GM12873 (cell line): ENCODE measurements around the gene HDAC8.

Source experiments
- CTCF ChIP-seq: IDR thresholded peaks from 2 replicates; pipeline ENCODE4 v1.5.1; 2012; ENCODE audit warnings: low read depth, mild to moderate bottlenecking, moderate library complexity, low read length, control low read depth; ENCODE audit not compliant: insufficient read depth; ENCODE audit errors: missing control alignments

The HDAC8 gene

GRCh38 chrX:72317139-72317538 is 255.5 kb downstream of the HDAC8 start:
- TF ChIP-seq CTCF = no peak

GRCh38 chrX:72316408-72317110 is 256.1 kb downstream of the HDAC8 start:
- TF ChIP-seq CTCF = no peak

GRCh38 chrX:72314881-72315280 is 257.8 kb downstream of the HDAC8 start:
- no peak for TF ChIP-seq CTCF

- no peak for TF ChIP-seq CTCF
These were observed 258.7 kb downstream of the HDAC8 start for GRCh38 chrX:72313707-72314641.

GRCh38 chrX:72312311-72312940 is 260.2 kb downstream of the HDAC8 start:
- TF ChIP-seq CTCF = no peak

GRCh38 chrX:72309297-72310071 is 263.2 kb downstream of the HDAC8 start:
- no peak for TF ChIP-seq CTCF
